Fibroblast of villous mesenchyme (primary cell): ENCODE measurements around the gene SMC6. TPM values are rescaled to one million over a fixed set of nuclear protein-coding genes. Genes with fewer than 3 reads are reported as not detected.

ENCODE experiments used
- DNase-seq: peaks from one replicate; pipeline ENCODE4 v3.0.0-alpha.2; 2010; ENCODE audit warnings: low read depth
- H3K4me3 ChIP-seq: 2 replicates; pipeline ENCODE4 v1.5.1; 2011; ENCODE audit warnings: low read depth, mild to moderate bottlenecking, low read length
- total RNA-seq: library from RNA; depleted of rRNA; stranded (reverse); fragments of >200 nt; gene quantifications from 2 replicates; pipeline ENCODE4 v1.2.3, GENCODE V29; 2012
- TF ChIP-seq, protein P1 (sequence below): IDR thresholded peaks from 2 replicates; pipeline ENCODE4 v1.5.1; 2012; ENCODE audit warnings: low read depth, mild to moderate bottlenecking, low read length; ENCODE audit not compliant: insufficient read depth

Gene SMC6
- total RNA-seq, 1 donor = 20.7 TPM

DNA sequence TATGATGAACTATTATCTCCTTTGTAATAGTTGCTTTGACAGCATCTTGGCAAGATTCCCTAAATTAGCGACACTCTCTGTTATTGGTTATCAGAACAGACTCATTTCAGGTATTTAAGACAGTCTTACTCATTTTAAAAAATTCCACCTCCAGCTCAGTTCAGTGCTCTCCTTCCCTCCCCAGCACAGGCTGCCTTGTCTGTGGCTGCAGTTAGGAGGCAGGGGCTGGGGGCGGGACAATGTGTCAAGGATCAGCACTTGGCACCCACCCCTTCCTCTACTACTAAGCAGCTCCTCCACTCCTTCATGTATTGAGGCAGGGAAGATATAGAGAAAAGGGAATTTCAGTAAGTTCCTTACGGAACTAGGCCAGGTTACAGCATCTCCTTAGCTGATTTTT lies 128.2 kb downstream of the SMC6 start:
- no peak for DNase-seq
- TF ChIP-seq, protein P1, sequence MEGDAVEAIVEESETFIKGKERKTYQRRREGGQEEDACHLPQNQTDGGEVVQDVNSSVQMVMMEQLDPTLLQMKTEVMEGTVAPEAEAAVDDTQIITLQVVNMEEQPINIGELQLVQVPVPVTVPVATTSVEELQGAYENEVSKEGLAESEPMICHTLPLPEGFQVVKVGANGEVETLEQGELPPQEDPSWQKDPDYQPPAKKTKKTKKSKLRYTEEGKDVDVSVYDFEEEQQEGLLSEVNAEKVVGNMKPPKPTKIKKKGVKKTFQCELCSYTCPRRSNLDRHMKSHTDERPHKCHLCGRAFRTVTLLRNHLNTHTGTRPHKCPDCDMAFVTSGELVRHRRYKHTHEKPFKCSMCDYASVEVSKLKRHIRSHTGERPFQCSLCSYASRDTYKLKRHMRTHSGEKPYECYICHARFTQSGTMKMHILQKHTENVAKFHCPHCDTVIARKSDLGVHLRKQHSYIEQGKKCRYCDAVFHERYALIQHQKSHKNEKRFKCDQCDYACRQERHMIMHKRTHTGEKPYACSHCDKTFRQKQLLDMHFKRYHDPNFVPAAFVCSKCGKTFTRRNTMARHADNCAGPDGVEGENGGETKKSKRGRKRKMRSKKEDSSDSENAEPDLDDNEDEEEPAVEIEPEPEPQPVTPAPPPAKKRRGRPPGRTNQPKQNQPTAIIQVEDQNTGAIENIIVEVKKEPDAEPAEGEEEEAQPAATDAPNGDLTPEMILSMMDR = no peak
- no peak overlapping the region for H3K4me3 ChIP-seq

DNA sequence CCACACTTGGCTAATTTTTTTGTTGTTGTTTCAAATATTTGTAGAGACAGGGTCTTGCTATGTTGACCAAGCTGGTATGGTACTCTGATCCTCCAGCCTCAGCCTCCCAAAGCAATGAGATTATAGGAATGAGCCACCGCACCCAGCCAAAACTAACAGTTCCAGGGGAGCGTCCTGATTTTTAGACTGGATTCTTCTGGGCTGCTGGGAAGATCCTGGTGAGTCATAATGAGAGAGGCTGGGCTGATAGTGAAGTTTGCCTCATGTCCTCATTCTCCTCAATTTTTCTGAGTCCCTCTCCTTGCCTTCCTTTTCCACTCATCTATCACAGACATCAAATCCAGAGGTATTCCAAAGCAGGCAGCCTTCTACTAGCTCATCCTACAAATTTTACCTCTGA lies 131.8 kb downstream of the SMC6 start:
- DNase-seq = peak; percentile 32
- no peak overlapping the region for H3K4me3 ChIP-seq

GRCh38 chr2:17620841-17621240 lies 132.8 kb downstream of the SMC6 start:
- peak; percentile 40 for DNase-seq
- TF ChIP-seq, protein P1 = no peak
- no peak overlapping the region for H3K4me3 ChIP-seq

More for the DNA sequence above, 131.8 kb downstream of the SMC6 start:
- TF ChIP-seq, protein P1 = no peak

GRCh38 chr2:17620280-17620679 lies 133.3 kb downstream of the SMC6 start:
- DNase-seq = no peak
- no peak overlapping the region for H3K4me3 ChIP-seq
- TF ChIP-seq, protein P1 = no peak

DNA sequence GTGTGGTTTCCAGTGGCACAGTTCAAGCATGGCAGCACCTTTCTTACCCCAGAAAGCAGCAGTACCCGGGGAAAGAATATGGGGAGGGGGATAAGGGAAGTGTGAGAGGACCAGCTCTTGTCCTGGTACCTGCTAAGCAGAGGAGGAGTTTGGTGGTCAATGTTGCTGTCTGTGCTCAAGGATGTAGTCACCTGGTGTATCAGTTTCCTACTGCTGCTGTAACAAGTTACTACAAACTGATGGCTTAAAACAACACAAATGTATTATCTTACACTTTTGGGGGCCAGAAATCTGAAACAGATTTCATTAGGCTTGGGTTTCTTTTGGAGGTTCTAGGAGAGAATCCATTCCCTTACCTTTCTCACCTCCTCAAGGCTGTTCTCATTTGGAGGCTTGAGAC lies 135.7 kb downstream of the SMC6 start:
- TF ChIP-seq, protein P1 = no peak
- no peak overlapping the region for H3K4me3 ChIP-seq
- no peak for DNase-seq

DNA sequence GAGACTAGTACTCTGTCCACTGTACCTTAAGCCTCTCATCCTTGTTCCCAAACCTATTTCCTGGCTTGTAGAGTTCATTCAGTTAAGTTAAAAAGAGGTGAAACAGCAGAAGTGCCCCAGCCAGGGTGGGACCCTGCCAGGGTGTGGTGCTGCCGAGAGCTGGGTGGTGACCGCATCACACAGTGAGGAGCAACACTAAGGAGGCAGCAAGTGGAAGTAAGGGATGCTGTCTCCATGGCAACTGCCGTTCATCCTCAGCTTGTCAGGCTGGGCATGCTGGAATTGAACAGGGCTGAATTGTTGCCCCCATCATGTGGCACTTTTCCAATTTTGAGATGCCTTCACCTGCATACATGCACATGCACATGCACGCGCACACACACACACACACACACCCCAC lies 136.1 kb downstream of the SMC6 start:
- no peak for DNase-seq
- TF ChIP-seq, protein P1 = no peak
- no peak overlapping the region for H3K4me3 ChIP-seq

DNA sequence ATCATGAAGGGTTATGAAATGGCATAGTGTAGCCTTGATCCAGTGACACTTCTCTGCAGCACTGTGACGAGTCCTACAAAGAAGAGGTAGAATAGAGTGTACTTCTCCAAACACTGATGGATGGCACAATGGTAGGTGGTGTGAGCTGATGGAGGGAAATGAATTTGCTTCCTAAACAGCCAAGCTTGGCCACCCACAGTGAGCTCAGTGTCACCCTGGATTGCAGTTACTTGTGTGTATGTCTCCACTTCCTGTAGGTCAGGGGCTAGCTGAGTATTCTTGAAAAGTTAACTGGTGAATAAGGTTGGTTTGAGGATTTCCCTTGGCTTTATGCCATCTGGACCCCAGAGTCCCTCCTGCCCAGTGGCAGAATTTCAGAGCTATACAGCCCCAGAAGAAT lies 137.2 kb downstream of the SMC6 start:
- TF ChIP-seq, protein P1 = no peak
- DNase-seq = no peak

More for the DNA sequence above, 137.2 kb downstream of the SMC6 start:
- no peak overlapping the region for H3K4me3 ChIP-seq
